ENCODE data around the gene YJU2.

The YJU2 gene

GRCh38 chr19:4316956-4317355, 70.1 kb downstream of the YJU2 start:
- Histone ChIP-seq H3F3A (ENCODE audit: control insufficient read depth, insufficient read depth) (no peaks in the 10 kb centered on the region), H3K27ac (ENCODE audit: low read depth, low read length) (no peak overlapping the region), H3K27me3 (ENCODE audit: control insufficient read depth, low read length) (no peaks in the 10 kb centered on the region), H3K4me2 (ENCODE audit: low read length) (no peak overlapping the region), H3K36me3 (ENCODE audit: control insufficient read depth, low read length) (no peaks in the 10 kb centered on the region), H3K9me2 (replicated peaks; ENCODE audit: control insufficient read depth, low read length) (no peaks in the 10 kb centered on the region), H3K9me3 (ENCODE audit: control insufficient read depth, insufficient read depth, low read length) (peaks cover 13% of the 10 kb centered on the region; the same call in 1 of the 2 replicates), H3K79me2 (ENCODE audit: control insufficient read depth, low read length) (no peaks in the 10 kb centered on the region), H3K4me1 (ENCODE audit: control insufficient read depth, low read length) (no peaks in the 10 kb centered on the region), H4K20me1 (ENCODE audit: control insufficient read depth, insufficient read depth, low read depth, low read length) (no peaks in the 10 kb centered on the region), H3K4me3 (ENCODE audit: low read length) (no peak overlapping the region)
- TF ChIP-seq CTCF (IDR thresholded peaks at IDR 0.05; ENCODE audit: low read depth, low read length, poor library complexity, severe bottlenecking) (no peak), EZH2phosphoT487 (IDR thresholded peaks at IDR 0.05; ENCODE audit: borderline replicate concordance, low read length) (no peak)

DNA sequence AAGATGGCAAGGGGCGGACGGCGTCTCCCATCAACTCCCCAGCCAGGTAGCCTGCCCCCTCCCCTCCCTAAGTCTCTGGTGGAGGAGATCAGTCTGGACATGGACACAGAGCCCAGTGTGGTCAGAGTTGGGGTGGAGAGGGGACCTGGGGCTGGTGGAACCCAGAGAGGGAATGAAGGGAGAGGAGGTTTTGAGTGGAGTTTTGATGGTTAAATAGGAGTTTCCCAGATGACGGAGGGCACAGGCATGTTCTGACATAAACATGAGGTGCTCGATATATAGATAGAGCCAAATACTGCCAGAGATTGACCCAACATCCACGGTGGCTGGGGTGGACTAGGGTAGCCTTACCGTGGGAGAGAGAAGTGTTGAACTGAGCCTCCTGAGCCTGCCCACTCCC, 71.6 kb downstream of the YJU2 start:
- H3K27ac ChIP-seq (ENCODE audit: low read depth, low read length), result no peak overlapping the region
- no peaks in the 10 kb centered on the region for H3K9me2 ChIP-seq (replicated peaks; ENCODE audit: control insufficient read depth, low read length)
- no peaks in the 10 kb centered on the region for H3K79me2 ChIP-seq (ENCODE audit: control insufficient read depth, low read length)
- H4K20me1 ChIP-seq (ENCODE audit: control insufficient read depth, insufficient read depth, low read depth, low read length), result no peaks in the 10 kb centered on the region
- H3F3A ChIP-seq (ENCODE audit: control insufficient read depth, insufficient read depth), result no peaks in the 10 kb centered on the region
- no peak overlapping the region for H3K4me3 ChIP-seq (ENCODE audit: low read length)
- no peaks in the 10 kb centered on the region for H3K36me3 ChIP-seq (ENCODE audit: control insufficient read depth, low read length)
- TF ChIP-seq CTCF (IDR thresholded peaks at IDR 0.05; ENCODE audit: low read depth, low read length, poor library complexity, severe bottlenecking), result no peak
- no peak for TF ChIP-seq EZH2phosphoT487 (IDR thresholded peaks at IDR 0.05; ENCODE audit: borderline replicate concordance, low read length)
- H3K4me1 ChIP-seq (ENCODE audit: control insufficient read depth, low read length), result no peaks in the 10 kb centered on the region
- no peak overlapping the region for H3K4me2 ChIP-seq (ENCODE audit: low read length)
- H3K9me3 ChIP-seq (ENCODE audit: control insufficient read depth, insufficient read depth, low read length), result peaks cover 14% of the 10 kb centered on the region; the same call in 1 of the 2 replicates
- no peaks in the 10 kb centered on the region for H3K27me3 ChIP-seq (ENCODE audit: control insufficient read depth, low read length)

All from DOHH2 (cell line).